ENCODE data around the gene CAMSAP1.

Gene CAMSAP1

GRCh38 chr9:135888766-135889394 is 18.5 kb downstream of the CAMSAP1 start:
- H3K9me3 ChIP-seq (ENCODE audit: control insufficient read depth in 5 of 5, low read length in 5 of 5), result no peaks in the 10 kb centered on the region
- H3K27me3 ChIP-seq (ENCODE audit: control insufficient read depth in 5 of 5, insufficient read depth in 4 of 5, low read length in 5 of 5), result no peaks in the 10 kb centered on the region
- no peak overlapping the region for H3K4me3 ChIP-seq (ENCODE audit: low read depth in 1 of 5, low read length in 5 of 5)
- no peak overlapping the region for H3K27ac ChIP-seq (ENCODE audit: low read depth, low read length)
- no peak overlapping the region for H3K9ac ChIP-seq (ENCODE audit: low read length in 5 of 5)
- H3K4me1 ChIP-seq (ENCODE audit: control insufficient read depth in 5 of 5, insufficient read depth in 5 of 5, low read length in 5 of 5), result peaks cover 9 to 65% (median 43%) of the 10 kb centered on the region in 5 donors
- H3K36me3 ChIP-seq (ENCODE audit: control insufficient read depth in 5 of 5, insufficient read depth in 5 of 5, low read length in 5 of 5), result no peaks in the 10 kb centered on the region

GRCh38 chr9:135888126-135888765 is 19.1 kb downstream of the CAMSAP1 start:
- no peaks in the 10 kb centered on the region for H3K36me3 ChIP-seq (ENCODE audit: control insufficient read depth in 5 of 5, insufficient read depth in 5 of 5, low read length in 5 of 5)
- H3K27ac ChIP-seq (ENCODE audit: low read depth, low read length), result no peak overlapping the region
- H3K9me3 ChIP-seq (ENCODE audit: control insufficient read depth in 5 of 5, low read length in 5 of 5), result no peaks in the 10 kb centered on the region
- H3K4me1 ChIP-seq (ENCODE audit: control insufficient read depth in 5 of 5, insufficient read depth in 5 of 5, low read length in 5 of 5), result peaks cover 9 to 61% (median 42%) of the 10 kb centered on the region in 5 donors
- peak overlapping the region in 1 of 5 donors; percentile 45 for H3K9ac ChIP-seq (ENCODE audit: low read length in 5 of 5)
- peak overlapping the region in 2 of 5 donors; percentile 5 to 22 for H3K4me3 ChIP-seq (ENCODE audit: low read depth in 1 of 5, low read length in 5 of 5)
- H3K27me3 ChIP-seq (ENCODE audit: control insufficient read depth in 5 of 5, insufficient read depth in 4 of 5, low read length in 5 of 5), result no peaks in the 10 kb centered on the region

GRCh38 chr9:135887585-135888050 is 19.7 kb downstream of the CAMSAP1 start:
- H3K27me3 ChIP-seq (ENCODE audit: control insufficient read depth in 5 of 5, insufficient read depth in 4 of 5, low read length in 5 of 5), result no peaks in the 10 kb centered on the region
- H3K4me1 ChIP-seq (ENCODE audit: control insufficient read depth in 5 of 5, insufficient read depth in 5 of 5, low read length in 5 of 5), result peaks cover 9 to 57% (median 42%) of the 10 kb centered on the region in 5 donors
- peak overlapping the region in 3 of 5 donors; percentile 2 to 42 (median 22) for H3K4me3 ChIP-seq (ENCODE audit: low read depth in 1 of 5, low read length in 5 of 5)
- peaks cover 0 to 2% (median 0%) of the 10 kb centered on the region in 5 donors for H3K36me3 ChIP-seq (ENCODE audit: control insufficient read depth in 5 of 5, insufficient read depth in 5 of 5, low read length in 5 of 5)
- no peak overlapping the region for H3K27ac ChIP-seq (ENCODE audit: low read depth, low read length)
- H3K9ac ChIP-seq (ENCODE audit: low read length in 5 of 5), result peak overlapping the region in 1 of 5 donors; percentile 45
- no peaks in the 10 kb centered on the region for H3K9me3 ChIP-seq (ENCODE audit: control insufficient read depth in 5 of 5, low read length in 5 of 5)

GRCh38 chr9:135887021-135887507 is 20.3 kb downstream of the CAMSAP1 start:
- H3K9me3 ChIP-seq (ENCODE audit: control insufficient read depth in 5 of 5, low read length in 5 of 5), result no peaks in the 10 kb centered on the region
- no peaks in the 10 kb centered on the region for H3K27me3 ChIP-seq (ENCODE audit: control insufficient read depth in 5 of 5, insufficient read depth in 4 of 5, low read length in 5 of 5)
- H3K27ac ChIP-seq (ENCODE audit: low read depth, low read length), result no peak overlapping the region
- peak overlapping the region in 4 of 5 donors; percentile 2 to 42 (median 24) for H3K4me3 ChIP-seq (ENCODE audit: low read depth in 1 of 5, low read length in 5 of 5)
- peaks cover 9 to 57% (median 42%) of the 10 kb centered on the region in 5 donors for H3K4me1 ChIP-seq (ENCODE audit: control insufficient read depth in 5 of 5, insufficient read depth in 5 of 5, low read length in 5 of 5)
- H3K9ac ChIP-seq (ENCODE audit: low read length in 5 of 5), result peak overlapping the region in 1 of 5 donors; percentile 45
- H3K36me3 ChIP-seq (ENCODE audit: control insufficient read depth in 5 of 5, insufficient read depth in 5 of 5, low read length in 5 of 5), result peaks cover 0 to 8% (median 2%) of the 10 kb centered on the region in 5 donors

GRCh38 chr9:135886147-135886981 is 21.0 kb downstream of the CAMSAP1 start:
- Histone ChIP-seq H3K36me3 (ENCODE audit: control insufficient read depth in 5 of 5, insufficient read depth in 5 of 5, low read length in 5 of 5) (peaks cover 0 to 15% (median 9%) of the 10 kb centered on the region in 5 donors), H3K9ac (ENCODE audit: low read length in 5 of 5) (peak overlapping the region in 1 of 5 donors; percentile 45), H3K4me3 (ENCODE audit: low read depth in 1 of 5, low read length in 5 of 5) (peak overlapping the region in 2 of 5 donors; percentile 22 to 27), H3K4me1 (ENCODE audit: control insufficient read depth in 5 of 5, insufficient read depth in 5 of 5, low read length in 5 of 5) (peaks cover 9 to 57% (median 41%) of the 10 kb centered on the region in 5 donors), H3K9me3 (ENCODE audit: control insufficient read depth in 5 of 5, low read length in 5 of 5) (no peaks in the 10 kb centered on the region), H3K27ac (ENCODE audit: low read depth, low read length) (no peak overlapping the region), H3K27me3 (ENCODE audit: control insufficient read depth in 5 of 5, insufficient read depth in 4 of 5, low read length in 5 of 5) (no peaks in the 10 kb centered on the region)

- Histone ChIP-seq H3K9ac (ENCODE audit: low read length in 5 of 5) (no peak overlapping the region), H3K36me3 (ENCODE audit: control insufficient read depth in 5 of 5, insufficient read depth in 5 of 5, low read length in 5 of 5) (peaks cover 0 to 20% (median 13%) of the 10 kb centered on the region in 5 donors), H3K4me1 (ENCODE audit: control insufficient read depth in 5 of 5, insufficient read depth in 5 of 5, low read length in 5 of 5) (peaks cover 9 to 46% (median 30%) of the 10 kb centered on the region in 5 donors), H3K27me3 (ENCODE audit: control insufficient read depth in 5 of 5, insufficient read depth in 4 of 5, low read length in 5 of 5) (no peaks in the 10 kb centered on the region), H3K27ac (ENCODE audit: low read depth, low read length) (no peak overlapping the region), H3K9me3 (ENCODE audit: control insufficient read depth in 5 of 5, low read length in 5 of 5) (no peaks in the 10 kb centered on the region), H3K4me3 (ENCODE audit: low read depth in 1 of 5, low read length in 5 of 5) (no peak overlapping the region)
Measured at GRCh38 chr9:135885100-135885853, 22.1 kb downstream of the CAMSAP1 start.

- no peak overlapping the region for H3K4me3 ChIP-seq (ENCODE audit: low read depth in 1 of 5, low read length in 5 of 5)
- H3K4me1 ChIP-seq (ENCODE audit: control insufficient read depth in 5 of 5, insufficient read depth in 5 of 5, low read length in 5 of 5), result peaks cover 9 to 41% (median 29%) of the 10 kb centered on the region in 5 donors
- no peak overlapping the region for H3K27ac ChIP-seq (ENCODE audit: low read depth, low read length)
- H3K27me3 ChIP-seq (ENCODE audit: control insufficient read depth in 5 of 5, insufficient read depth in 4 of 5, low read length in 5 of 5), result no peaks in the 10 kb centered on the region
- peaks cover 0 to 22% (median 15%) of the 10 kb centered on the region in 5 donors for H3K36me3 ChIP-seq (ENCODE audit: control insufficient read depth in 5 of 5, insufficient read depth in 5 of 5, low read length in 5 of 5)
- no peaks in the 10 kb centered on the region for H3K9me3 ChIP-seq (ENCODE audit: control insufficient read depth in 5 of 5, low read length in 5 of 5)
- H3K9ac ChIP-seq (ENCODE audit: low read length in 5 of 5), result no peak overlapping the region
Measured at GRCh38 chr9:135884328-135885035, 22.9 kb downstream of the CAMSAP1 start.

GRCh38 chr9:135883410-135884089 is 23.8 kb downstream of the CAMSAP1 start:
- H3K36me3 ChIP-seq (ENCODE audit: control insufficient read depth in 5 of 5, insufficient read depth in 5 of 5, low read length in 5 of 5), result peaks cover 0 to 22% (median 15%) of the 10 kb centered on the region in 5 donors
- peaks cover 9 to 34% (median 32%) of the 10 kb centered on the region in 5 donors for H3K4me1 ChIP-seq (ENCODE audit: control insufficient read depth in 5 of 5, insufficient read depth in 5 of 5, low read length in 5 of 5)
- no peaks in the 10 kb centered on the region for H3K9me3 ChIP-seq (ENCODE audit: control insufficient read depth in 5 of 5, low read length in 5 of 5)
- no peak overlapping the region for H3K4me3 ChIP-seq (ENCODE audit: low read depth in 1 of 5, low read length in 5 of 5)
- H3K27ac ChIP-seq (ENCODE audit: low read depth, low read length), result no peak overlapping the region
- H3K9ac ChIP-seq (ENCODE audit: low read length in 5 of 5), result no peak overlapping the region
- H3K27me3 ChIP-seq (ENCODE audit: control insufficient read depth in 5 of 5, insufficient read depth in 4 of 5, low read length in 5 of 5), result no peaks in the 10 kb centered on the region
